Peyer's patch (tissue), 4 donors: Measurements from ENCODE around the gene DNM3.

Experiments used
- POLR2A ChIP-seq, 2 donors: fragments of 450-650 bp; IDR thresholded peaks; one replicate each; pipeline ENCODE4 v1.5.1; 2017; ENCODE audit warnings: antibody characterized with exemption in 2 of 2, mild to moderate bottlenecking in 2 of 2, moderate library complexity in 2 of 2
- TF ChIP-seq, protein P1 (sequence below), 6 experiments: fragments of 450-650 bp in 4 of 6; fragments of 200-600 bp in 2 of 6; sonication (generic) in 1 of 6; IDR thresholded peaks; one replicate each; pipeline ENCODE4 v1.5.1; 2017 to 2019; ENCODE audit warnings: antibody characterized with exemption in 6 of 6, mild to moderate bottlenecking in 3 of 6, moderate library complexity in 1 of 6

DNA sequence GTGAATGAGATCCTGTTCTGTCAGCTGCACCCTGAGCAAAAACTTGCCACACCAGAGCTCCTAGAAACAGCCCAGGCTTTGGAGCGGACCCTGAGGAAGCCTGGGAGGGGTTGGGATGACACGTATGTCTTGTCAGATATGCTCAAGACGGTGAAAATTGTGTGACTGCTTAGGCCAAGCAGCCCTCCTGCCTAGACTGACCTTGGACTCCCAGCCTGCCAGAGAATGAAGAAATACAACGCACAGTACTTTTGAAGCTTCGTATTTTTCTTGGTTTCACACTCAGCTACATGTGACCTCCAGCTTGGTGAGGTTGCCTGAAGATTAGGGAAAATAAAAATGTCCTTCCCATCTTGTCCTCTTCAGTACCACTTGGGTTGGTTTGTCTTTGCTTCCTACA lies 44.7 kb upstream of the DNM3 start:
- no peak for TF ChIP-seq POLR2A (IDR thresholded peaks at IDR 0.05)
- TF ChIP-seq, protein P1, sequence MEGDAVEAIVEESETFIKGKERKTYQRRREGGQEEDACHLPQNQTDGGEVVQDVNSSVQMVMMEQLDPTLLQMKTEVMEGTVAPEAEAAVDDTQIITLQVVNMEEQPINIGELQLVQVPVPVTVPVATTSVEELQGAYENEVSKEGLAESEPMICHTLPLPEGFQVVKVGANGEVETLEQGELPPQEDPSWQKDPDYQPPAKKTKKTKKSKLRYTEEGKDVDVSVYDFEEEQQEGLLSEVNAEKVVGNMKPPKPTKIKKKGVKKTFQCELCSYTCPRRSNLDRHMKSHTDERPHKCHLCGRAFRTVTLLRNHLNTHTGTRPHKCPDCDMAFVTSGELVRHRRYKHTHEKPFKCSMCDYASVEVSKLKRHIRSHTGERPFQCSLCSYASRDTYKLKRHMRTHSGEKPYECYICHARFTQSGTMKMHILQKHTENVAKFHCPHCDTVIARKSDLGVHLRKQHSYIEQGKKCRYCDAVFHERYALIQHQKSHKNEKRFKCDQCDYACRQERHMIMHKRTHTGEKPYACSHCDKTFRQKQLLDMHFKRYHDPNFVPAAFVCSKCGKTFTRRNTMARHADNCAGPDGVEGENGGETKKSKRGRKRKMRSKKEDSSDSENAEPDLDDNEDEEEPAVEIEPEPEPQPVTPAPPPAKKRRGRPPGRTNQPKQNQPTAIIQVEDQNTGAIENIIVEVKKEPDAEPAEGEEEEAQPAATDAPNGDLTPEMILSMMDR (IDR thresholded peaks at IDR 0.05): no peak
